ENCODE data around the gene NPEPL1.

Gene NPEPL1

GRCh38 chr20:58656831-58657230 lies 35.8 kb upstream of the NPEPL1 start:
- POLR2A ChIA-PET = no interaction called here
- CTCF ChIA-PET = interaction anchor here (1.0 to 3.7 kb wide), 3 partner anchors 14 to 423 kb away, joined by 4 to 14 read pairs (median 5); no protein-coding TSS in a partner anchor
- H3K4me3 ChIP-seq (ENCODE audit: low read depth, low read length) = no peak overlapping the region
- DNase-seq (ENCODE audit: low read depth, low spot score) = no peak
- no peak for TF ChIP-seq CTCF (IDR thresholded peaks at IDR 0.05; ENCODE audit: insufficient read depth, low read length, missing control alignments)

GRCh38 chr20:58657262-58657661 lies 35.3 kb upstream of the NPEPL1 start:
- ChIA-PET CTCF (interaction anchor here (1.0 to 3.7 kb wide), 5 partner anchors 14 to 423 kb away, joined by 3 to 14 read pairs (median 4); no protein-coding TSS in a partner anchor), POLR2A (no interaction called here)
- no peak for TF ChIP-seq CTCF (IDR thresholded peaks at IDR 0.05; ENCODE audit: insufficient read depth, low read length, missing control alignments)
- no peak overlapping the region for H3K4me3 ChIP-seq (ENCODE audit: low read depth, low read length)
- DNase-seq (ENCODE audit: low read depth, low spot score) = no peak

- DNase-seq (ENCODE audit: low read depth, low spot score) = no peak
- ChIA-PET CTCF (interaction anchor here (1.0 to 3.7 kb wide), 5 partner anchors 19 to 424 kb away, joined by 3 to 14 read pairs (median 3); no protein-coding TSS in a partner anchor), POLR2A (no interaction called here)
- no peak overlapping the region for H3K4me3 ChIP-seq (ENCODE audit: low read depth, low read length)
- no peak for TF ChIP-seq CTCF (IDR thresholded peaks at IDR 0.05; ENCODE audit: insufficient read depth, low read length, missing control alignments)
Observed at GRCh38 chr20:58657986-58658385, 34.6 kb upstream of the NPEPL1 start.

GRCh38 chr20:58658760-58659159 lies 33.8 kb upstream of the NPEPL1 start:
- no peak for DNase-seq (ENCODE audit: low read depth, low spot score)
- ChIA-PET POLR2A (interaction anchor here (0.9 kb wide), 1 partner anchor 8 kb away, joined by 4 read pairs; the partner anchor contains the start of gene STX16), CTCF (interaction anchor here (1.0 to 3.7 kb wide), 9 partner anchors 8 to 797 kb away, joined by 3 to 14 read pairs (median 4); partner anchors contain the start of gene STX16)
- no peak overlapping the region for H3K4me3 ChIP-seq (ENCODE audit: low read depth, low read length)
- TF ChIP-seq CTCF (IDR thresholded peaks at IDR 0.05; ENCODE audit: insufficient read depth, low read length, missing control alignments) = no peak

- POLR2A ChIA-PET = interaction anchor here (0.6 to 0.9 kb wide), 2 partner anchors 9 to 485 kb away, joined by 3 to 4 read pairs; partner anchors contain the start of gene STX16
- TF ChIP-seq CTCF (IDR thresholded peaks at IDR 0.05; ENCODE audit: insufficient read depth, low read length, missing control alignments) = no peak
- DNase-seq (ENCODE audit: low read depth, low spot score) = no peak
- no peak overlapping the region for H3K4me3 ChIP-seq (ENCODE audit: low read depth, low read length)
- CTCF ChIA-PET = interaction anchor here (1.0 to 3.7 kb wide), 8 partner anchors 9 to 796 kb away, joined by 3 to 14 read pairs (median 4); partner anchors contain the start of gene STX16
Observed at GRCh38 chr20:58659841-58660240, 32.8 kb upstream of the NPEPL1 start.

- no peak for DNase-seq (ENCODE audit: low read depth, low spot score)
- no peak overlapping the region for H3K4me3 ChIP-seq (ENCODE audit: low read depth, low read length)
- no peak for TF ChIP-seq CTCF (IDR thresholded peaks at IDR 0.05; ENCODE audit: insufficient read depth, low read length, missing control alignments)
- CTCF ChIA-PET = no interaction called here
- POLR2A ChIA-PET = no interaction called here
Observed at GRCh38 chr20:58660855-58661597, 31.6 kb upstream of the NPEPL1 start.
